ENCODE data around the gene SDK1.

DNA sequence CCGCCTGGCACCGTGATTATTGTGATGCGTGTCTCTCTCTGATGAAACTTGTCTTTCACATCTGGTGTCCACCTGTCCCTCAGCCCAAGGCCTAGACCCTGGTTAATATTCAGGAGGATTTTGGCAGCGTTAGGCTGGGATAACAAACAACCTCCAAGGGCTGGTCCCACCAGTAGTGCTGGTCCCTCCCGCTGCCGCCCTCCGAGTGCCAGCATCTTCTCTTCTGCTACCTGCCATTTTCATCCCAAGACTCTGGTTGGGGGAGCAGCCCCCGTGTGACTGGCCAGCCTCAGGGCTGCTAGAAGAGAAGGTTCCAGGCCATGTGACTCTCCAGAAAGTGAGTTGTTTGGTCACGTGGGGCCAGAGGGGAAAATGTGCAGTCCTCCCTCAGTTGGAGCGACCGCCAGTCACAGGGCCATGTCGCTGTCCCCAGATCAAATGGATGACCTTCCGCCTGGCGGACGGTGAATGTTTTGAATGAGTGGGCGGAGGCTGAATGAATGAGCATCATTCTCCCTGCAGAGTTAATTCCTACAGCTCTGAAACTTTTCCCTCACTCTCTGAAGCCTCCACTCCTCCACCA, 901.2 kb downstream of the SDK1 start:
- TF ChIP-seq, protein P1, sequence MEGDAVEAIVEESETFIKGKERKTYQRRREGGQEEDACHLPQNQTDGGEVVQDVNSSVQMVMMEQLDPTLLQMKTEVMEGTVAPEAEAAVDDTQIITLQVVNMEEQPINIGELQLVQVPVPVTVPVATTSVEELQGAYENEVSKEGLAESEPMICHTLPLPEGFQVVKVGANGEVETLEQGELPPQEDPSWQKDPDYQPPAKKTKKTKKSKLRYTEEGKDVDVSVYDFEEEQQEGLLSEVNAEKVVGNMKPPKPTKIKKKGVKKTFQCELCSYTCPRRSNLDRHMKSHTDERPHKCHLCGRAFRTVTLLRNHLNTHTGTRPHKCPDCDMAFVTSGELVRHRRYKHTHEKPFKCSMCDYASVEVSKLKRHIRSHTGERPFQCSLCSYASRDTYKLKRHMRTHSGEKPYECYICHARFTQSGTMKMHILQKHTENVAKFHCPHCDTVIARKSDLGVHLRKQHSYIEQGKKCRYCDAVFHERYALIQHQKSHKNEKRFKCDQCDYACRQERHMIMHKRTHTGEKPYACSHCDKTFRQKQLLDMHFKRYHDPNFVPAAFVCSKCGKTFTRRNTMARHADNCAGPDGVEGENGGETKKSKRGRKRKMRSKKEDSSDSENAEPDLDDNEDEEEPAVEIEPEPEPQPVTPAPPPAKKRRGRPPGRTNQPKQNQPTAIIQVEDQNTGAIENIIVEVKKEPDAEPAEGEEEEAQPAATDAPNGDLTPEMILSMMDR (IDR thresholded peaks at IDR 0.05), result no peak
- TF ChIP-seq POLR2AphosphoS5 (IDR thresholded peaks at IDR 0.05), result no peak
